Caki2 (cell line): ENCODE data around the gene KRTAP10-10. TPM values are rescaled to one million over a fixed set of nuclear protein-coding genes. Genes with fewer than 3 reads are reported as not detected.
"Not testable (repeated sequence)": the region's sequence is repeated elsewhere in the genome, so short reads cannot be mapped to it uniquely, and the experiment has no call there.

Experiments
- DNase-seq: peaks from one replicate; pipeline ENCODE4 v3.0.0-alpha.2; 2015; ENCODE audit warnings: low read depth
- in situ Hi-C: cut with HindIII; loops from 2 replicates; pipeline ENCODE4 v1.10.0; 2016; ENCODE audit warnings: low sequenced_read_pairs, low pct_unique_long_range_greater_than_20kb, mixed read lengths
- total RNA-seq: library from RNA; depleted of rRNA; stranded (reverse); fragments of >200 nt; shearing (Covaris generic); gene quantifications from 2 replicates; pipeline ENCODE4 v1.2.3, GENCODE V29; 2014; ENCODE audit warnings: low replicate concordance

Gene KRTAP10-10
- total RNA-seq, 1 experiment from 2014 or later: not detected

DNA sequence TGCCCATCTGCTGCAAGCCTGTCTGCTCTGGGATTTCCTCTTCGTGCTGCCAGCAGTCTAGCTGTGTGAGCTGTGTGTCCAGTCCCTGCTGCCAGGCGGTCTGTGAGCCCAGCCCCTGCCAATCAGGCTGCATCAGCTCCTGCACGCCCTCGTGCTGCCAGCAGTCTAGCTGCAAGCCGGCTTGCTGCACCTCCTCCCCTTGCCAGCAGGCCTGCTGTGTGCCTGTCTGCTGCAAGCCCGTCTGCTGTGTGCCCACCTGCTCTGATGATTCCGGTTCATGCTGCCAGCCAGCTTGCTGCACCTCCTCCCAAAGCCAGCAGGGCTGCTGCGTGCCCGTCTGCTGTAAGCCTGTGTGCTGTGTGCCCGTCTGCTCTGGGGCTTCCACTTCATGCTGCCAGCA is 36.1 kb upstream of the KRTAP10-10 start:
- in situ Hi-C loops: not testable (repeated sequence)

DNA sequence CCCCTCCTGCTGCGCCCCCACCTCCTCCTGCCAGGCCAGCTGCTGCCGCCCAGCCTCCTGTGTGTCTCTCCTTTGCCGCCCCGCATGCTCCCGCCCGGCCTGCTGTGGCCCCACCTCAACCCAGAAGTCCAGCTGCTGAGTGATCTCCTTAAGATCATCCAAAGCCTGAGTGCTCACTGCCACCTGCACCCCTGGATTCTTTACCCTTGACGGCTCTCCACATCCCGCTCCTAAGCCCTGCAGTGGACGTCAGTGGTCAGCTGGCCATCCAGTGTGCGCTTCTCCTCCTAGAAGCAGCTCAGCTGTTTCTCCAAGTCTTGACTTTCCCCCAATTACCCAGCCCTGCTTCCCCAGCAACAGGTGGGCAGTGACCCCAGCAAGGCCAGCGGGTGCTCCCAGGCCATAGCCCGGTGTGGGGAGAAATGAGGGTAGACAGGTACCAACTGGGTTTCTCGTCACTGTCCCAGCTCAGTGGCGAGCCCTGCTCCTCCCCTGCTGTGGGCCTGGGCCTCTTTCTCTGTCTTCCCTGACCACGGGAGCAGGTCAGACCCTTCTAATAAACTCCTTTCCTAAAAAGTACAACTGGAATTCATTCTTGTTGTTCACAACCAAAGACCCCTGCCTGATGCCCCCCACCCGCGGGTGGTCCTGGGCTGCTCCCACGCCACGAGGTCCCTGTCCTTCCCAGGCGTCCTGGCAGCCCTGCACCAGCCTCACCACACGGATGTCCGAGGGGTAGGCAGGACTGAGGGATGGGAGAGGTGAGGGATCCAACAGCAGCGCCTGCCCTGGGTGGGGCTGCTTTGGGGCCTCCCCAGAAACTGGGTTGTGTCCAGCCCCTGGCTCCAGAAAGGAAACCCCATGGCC is 35.3 kb upstream of the KRTAP10-10 start:
- in situ Hi-C loops: no loop called here
- no peak for DNase-seq

More for the DNA sequence above, 36.1 kb upstream of the KRTAP10-10 start:
- not testable (repeated sequence) for DNase-seq

DNA sequence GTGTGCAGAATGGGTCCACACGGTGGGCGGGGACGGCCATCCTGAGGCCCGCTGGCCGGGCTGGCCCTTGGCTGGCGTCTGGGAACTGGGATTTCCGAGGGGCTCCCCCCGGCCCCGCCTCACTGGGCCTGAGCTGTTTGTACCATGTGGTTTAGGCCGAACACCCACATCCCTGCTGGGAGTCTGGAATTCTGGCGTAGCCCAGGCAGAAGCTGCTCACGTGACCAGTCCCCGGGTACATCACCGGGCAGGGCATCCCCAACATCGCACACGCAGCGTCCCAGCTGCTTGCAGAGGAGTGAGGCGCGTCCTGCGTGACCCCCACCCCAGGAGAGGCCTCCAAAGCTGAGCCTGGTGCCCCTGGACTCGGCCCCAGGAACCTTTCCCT is 34.7 kb upstream of the KRTAP10-10 start:
- DNase-seq: no peak
- in situ Hi-C loops: no loop called here

DNA sequence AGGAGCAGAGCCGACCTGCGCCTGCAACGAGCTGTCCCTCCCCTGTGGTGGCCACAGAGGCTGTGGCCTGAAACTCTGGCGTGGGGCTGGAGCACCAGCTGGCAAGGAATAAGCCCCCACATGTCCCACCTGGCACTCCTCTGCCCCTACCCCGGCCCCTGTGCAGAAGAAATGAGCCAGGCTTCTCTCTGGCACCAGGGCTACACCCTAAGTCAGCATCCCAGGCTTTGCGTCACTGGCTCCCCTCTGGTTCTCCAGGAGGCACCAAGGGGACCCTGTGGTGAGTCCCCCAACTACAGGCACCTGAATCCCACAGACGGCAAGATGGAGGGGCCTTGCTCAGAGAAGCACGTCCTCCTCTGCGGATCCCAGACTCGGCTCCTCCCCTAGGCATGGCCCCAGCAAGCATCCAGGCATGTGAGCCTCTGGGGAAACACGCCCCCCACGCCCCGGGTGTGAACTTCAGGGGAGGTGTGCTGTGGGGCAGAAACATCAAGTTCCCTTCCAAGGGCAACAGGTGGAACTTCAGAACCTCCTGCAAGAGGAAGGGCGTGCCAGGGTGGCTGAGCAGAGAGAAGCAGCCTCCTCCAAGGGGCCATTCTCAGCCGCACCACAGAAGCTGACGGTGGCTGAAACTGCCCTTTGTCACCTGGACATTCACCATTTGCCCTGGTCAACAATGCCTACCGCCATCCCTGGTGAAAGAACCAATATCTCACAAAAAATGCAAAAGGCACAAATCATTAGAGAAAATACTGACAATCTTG is 33.9 kb upstream of the KRTAP10-10 start:
- no peak for DNase-seq
- in situ Hi-C loops: no loop called here

DNA sequence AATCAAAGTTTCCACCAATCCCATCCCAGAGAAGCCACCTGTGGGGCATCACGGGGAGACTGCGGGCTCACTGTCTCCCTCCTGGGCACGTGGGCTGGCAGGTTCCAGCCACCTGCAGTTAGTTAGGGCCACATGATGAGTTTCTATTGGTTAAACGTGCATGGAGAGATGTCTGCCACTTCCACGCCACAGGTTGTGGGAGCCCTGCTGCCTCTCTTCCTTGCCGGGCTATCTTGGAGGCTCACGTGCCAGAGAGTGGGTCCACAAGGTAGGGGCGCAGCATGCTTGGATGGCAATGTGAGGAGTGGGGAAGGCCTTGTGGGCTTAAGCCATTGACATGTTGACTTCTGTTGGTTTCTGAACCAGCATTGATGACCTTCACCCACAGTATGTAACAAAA is 33.2 kb upstream of the KRTAP10-10 start:
- no peak for DNase-seq
- in situ Hi-C loops: no loop called here

DNA sequence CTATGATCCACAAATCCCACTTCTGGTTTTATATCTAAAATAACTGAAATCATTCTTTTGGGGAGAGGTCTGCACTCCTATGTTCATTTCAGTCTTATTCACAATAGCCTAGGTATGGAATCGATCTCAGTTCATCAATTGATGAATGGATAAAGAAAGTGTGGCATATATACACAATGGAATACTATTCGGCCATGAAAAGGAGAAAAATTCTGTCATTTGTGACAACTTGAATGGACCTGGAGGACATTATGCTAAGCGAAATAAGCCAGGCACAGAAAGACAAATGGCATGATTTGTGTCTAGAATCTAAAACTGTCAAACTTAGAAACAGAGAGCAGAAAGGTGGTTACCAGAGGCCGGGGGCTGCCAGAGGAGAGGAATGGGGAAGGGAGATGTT is 30.7 kb upstream of the KRTAP10-10 start:
- no peak for DNase-seq
- in situ Hi-C loops: no loop called here

DNA sequence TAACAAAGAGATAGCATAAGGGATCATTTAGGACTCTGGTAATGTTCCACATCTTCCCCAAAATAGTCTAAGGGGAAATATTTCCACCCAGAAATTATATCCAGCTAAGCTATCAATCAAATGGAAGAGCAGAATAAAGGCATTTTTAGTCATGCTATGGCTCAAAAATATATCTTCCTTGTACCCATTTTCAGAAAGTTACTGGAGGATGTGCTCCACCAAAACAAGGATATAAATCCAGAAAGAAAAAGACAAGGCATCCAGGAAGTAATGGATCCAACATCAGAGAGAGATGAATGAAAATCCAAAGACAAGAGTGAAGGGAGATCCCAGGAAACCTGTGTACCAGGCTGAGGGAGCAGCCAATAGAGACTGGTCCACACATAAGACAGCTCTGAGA is 28.0 kb upstream of the KRTAP10-10 start:
- no peak for DNase-seq
- in situ Hi-C loops: no loop called here

DNA sequence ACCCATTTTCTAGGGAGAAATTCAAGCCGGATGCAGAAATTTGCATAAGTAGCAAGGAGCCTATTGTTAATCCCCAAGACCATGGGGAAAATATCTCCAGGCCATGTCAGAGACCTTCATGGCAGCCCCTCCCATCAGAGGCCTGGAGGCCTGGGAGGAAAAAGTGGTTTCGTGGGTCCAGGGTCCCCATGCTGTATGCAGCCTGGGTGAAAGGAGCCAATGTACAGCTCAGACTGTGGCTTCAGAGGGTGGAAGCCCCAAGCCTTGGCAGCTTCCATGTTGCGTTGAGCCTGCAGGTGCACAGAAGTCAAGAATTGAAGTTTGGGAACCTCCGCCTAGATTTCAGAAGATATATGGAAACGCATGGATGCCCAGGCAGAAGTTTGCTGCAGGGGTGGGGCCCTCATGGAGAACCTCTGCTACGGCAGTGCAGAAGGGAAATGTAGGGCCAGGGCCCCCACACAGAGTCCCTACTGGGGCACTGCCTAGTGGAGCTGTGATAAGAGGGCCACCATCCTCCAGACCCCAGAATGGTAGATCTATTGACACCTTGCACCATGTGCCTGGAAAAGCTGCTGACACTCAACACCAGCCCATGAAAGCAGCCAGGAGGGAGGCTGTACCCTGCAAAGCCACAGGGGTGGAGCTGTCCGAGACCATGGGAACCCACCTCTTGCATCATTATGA is 26.9 kb upstream of the KRTAP10-10 start:
- in situ Hi-C loops, DNase-seq: not testable (repeated sequence)

DNA sequence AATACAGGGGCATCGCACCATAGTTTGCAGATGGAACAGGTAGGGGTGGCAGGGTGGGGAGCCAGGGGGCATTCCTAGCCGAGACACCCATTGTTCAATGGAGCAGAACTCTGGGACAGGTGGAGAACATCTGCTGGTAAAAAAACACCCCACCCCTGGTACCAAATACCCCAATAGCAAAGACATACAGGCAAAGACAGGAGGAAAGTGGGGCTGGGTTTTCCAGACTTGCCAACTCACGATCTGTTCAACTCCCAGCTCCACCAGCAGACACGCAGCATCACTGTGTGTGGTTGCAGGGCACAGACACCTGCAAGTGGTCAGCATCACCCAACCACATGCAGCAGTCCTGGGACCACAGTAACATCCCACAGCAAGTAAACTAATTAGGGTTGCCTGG is 25.6 kb upstream of the KRTAP10-10 start:
- in situ Hi-C loops: no loop called here
- no peak for DNase-seq

DNA sequence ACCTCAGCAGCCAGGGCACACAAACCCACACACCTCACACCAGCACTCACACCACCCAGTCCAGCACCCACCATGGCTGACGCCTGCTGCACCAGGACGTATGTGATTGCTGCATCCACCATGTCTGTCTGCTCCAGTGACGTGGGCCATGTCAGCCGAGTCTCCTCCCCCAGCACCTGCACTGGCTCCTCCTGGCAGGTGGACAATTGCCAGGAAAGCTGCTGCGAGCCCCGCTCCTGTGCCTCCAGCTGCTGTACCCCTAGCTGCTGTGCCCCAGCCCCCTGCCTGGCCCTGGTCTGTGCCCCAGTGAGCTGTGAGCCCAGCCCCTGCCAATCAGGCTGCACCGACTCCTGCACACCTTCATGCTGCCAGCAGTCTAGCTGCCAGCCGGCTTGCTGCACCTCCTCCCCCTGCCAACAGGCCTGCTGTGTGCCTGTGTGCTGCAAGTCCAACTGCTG is 25.1 kb upstream of the KRTAP10-10 start, which contains the start of gene KRTAP10-8:
KRTAP10-8 (plus strand) TSS at position 51 of the 458 bp plus-strand sequence; CDS start at position 73, 22 bp downstream.
- in situ Hi-C loops: no loop called here

DNA sequence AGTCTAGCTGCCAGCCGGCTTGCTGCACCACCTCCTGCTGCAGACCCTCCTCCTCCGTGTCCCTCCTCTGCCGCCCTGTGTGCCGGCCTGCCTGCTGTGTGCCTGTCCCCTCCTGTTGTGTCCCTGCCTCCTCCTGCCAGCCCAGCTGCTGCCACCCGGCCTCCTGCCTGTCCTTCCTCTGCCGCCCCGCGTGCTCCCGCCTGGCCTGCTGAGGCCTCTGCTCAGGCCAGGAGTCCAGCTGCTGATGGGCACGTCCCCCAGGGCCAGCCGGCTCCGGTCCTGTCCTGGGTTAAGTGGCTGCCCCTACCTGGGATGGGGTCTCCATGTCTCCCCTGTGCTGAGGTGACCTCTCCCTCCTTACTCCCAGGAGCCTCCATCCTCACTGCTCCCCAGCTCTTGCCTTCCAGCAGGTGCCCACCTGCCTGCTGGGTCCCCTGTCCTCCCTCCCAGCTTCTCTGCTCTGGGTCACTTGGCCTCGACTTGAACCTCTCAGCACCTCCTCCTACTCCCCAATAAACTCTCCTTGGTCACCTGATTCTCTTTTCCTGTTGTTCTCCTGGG is 24.4 kb upstream of the KRTAP10-10 start:
- no peak for DNase-seq
- in situ Hi-C loops: no loop called here

More for the DNA sequence above, 25.1 kb upstream of the KRTAP10-10 start, which contains the start of gene KRTAP10-8:
- no peak for DNase-seq

DNA sequence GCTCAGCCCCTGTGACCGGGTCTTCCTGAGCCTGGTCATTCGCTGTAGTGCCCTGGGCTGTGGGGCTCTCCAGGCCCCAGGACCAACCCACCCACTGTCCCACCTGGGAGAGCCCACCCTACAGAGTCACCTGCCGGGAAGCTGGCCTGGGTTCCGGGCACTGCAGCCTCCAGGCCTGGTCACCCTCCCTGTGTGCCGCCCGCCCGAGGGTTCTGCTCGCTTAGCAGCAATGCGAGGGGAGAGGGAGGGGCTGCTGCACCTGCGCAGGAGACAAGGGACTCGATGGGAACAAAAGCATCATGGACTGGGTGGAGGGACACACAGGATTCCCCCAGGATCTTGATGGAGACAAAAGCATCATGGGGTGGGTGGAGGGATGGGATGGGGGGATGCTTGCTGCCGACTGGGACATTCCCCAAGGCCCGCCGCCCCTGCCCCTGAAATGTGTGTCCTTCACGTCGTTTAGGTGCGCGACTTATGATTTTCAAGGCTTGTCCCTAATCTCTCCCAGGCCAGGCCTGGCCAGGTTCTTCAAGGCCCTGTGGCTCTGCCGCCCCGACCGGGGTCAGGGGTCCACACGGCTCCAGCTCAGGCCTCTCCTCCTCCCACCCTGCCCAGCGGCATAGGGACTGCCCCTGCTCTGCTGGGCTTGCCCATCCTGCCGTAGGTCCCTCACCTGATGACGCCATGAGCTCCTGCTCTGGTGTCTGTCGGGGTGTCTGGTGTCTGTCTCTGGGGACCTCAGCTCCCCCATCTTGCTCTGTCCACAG is 23.6 kb upstream of the KRTAP10-10 start:
- in situ Hi-C loops: no loop called here

DNA sequence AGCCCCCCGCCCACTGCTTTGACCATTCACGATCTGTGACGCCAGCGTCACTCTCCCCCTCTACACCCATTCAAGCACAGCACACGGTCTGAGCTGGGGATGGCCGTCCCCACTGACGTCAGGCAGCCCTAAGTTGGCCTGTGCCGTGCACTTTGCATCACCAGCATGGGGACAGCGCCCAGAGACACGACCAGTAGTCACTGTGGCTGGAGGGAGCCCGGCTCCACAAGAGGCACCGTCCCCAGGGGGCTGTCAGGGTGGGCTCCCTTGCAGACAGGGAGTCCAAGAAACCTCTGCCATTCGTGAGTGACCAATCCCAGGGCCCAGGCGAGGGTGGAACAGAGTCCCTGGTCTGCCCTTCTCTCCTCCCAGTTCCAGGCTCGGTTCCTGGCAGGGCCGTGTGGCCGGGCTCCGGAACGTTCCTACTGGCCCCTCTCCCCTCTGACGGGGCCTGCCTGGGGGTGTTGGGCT is 23.0 kb upstream of the KRTAP10-10 start:
- in situ Hi-C loops: no loop called here
- DNase-seq: no peak

More for the DNA sequence above, 23.6 kb upstream of the KRTAP10-10 start:
- no peak for DNase-seq

DNA sequence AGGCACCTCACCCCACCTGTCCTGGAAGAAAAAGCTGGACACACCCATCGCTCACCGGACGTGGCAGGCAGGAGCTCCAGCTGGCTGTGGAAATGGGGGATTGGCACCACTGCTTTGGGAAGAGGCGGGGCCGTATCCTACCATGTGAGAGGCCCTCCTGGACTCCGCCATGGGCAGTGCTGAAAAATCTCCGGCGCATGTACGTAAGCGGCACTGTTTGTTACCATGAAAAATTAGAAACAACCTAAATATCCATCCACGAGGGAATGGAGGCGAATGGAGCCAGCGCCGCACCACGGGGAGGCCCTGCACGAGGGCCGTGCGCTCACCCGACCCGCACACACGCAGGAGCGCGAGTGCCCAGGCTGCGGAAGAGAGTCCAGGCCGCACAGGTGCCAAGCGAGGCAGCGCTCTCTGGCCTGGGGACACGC is 22.2 kb upstream of the KRTAP10-10 start:
- no peak for DNase-seq

DNA sequence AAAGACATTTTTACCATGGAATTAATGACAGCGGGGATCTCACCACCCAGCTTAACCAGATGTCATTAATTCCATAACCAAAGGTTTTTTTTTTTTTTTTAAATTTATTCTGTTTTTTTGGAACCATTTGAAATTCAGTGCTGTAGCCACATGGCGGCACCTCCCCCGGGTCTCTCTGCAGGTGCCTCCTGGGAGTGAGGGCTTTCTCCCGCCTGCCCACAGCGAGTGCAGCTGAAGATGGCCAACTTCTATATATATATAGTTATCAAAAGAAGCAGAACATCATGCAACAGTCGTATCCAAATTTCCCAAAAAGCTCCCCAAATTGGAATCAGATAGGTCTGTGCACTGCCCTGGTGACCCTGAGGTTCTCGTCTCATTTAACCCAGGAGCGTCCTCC is 21.7 kb upstream of the KRTAP10-10 start:
- in situ Hi-C loops: no loop called here

More for the DNA sequence above, 22.2 kb upstream of the KRTAP10-10 start:
- in situ Hi-C loops: no loop called here

DNA sequence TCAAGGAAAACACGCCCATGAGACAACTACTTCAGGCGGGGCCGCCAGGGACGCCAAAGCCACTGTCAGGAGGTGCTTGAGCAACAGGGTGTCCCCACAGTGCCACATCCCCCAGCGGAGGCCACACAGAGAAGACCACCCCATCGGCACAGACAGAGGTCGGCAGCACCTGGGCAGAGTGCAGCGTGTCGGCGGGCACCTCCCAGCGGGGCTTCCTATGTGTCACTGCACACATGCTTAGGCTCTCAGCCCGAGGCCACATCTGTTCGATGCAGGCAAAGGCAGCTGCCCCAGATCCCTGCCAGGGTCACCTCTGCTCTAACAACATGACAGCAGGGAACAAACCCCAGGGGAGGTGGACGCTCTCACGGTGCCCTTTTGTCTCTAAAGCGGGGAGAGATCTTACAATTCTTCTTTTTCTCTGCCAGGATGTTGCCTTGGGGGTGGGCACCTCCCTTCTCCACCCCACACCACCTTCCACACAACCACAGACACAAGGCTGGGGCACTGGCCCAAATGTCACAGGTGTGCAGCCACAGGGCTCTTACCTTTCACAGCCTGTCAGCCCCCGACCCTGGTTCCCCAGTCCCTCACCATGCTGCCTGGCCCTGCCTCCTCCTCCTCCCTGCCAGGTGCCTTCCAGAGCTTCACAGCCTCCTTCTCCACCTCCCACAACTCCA is 21.1 kb upstream of the KRTAP10-10 start:
- no peak for DNase-seq
- in situ Hi-C loops: no loop called here

More for the DNA sequence above, 21.7 kb upstream of the KRTAP10-10 start:
- no peak for DNase-seq

DNA sequence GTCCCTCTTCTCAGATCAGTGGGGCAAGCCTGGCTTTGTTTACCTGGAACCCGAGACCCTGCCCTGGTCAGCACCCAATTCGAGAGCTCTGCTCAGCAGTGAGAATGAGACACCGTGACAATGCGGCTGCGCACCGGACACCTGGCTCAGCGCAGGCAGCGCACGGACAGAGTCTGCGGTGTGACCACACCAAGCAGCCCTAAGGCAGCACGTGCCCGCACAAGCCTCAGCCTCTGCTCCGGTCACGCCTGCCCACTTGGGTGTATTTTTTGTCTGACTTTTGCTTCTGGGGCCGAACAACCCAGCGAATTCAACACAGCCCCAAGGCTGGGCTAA is 20.6 kb upstream of the KRTAP10-10 start:
- no peak for DNase-seq
- in situ Hi-C loops: no loop called here
